ENCODE data around the gene RPL7L1.

GRCh38 chr6:42898891-42899361, 19.5 kb downstream of the RPL7L1 start:
- TF ChIP-seq CTCF (IDR thresholded peaks at IDR 0.05; ENCODE audit: low read depth, low read length) (peak; percentile 79), EZH2phosphoT487 (IDR thresholded peaks at IDR 0.05; ENCODE audit: low read depth) (no peak)

Data from OCI-LY3 (cell line).